Spleen (tissue), 11 donors: Measurements from ENCODE around the gene ALG14. TPM values are rescaled to one million over a fixed set of nuclear protein-coding genes. Genes with fewer than 3 reads are reported as not detected.

Source experiments
- DNase-seq: peaks from one replicate; pipeline ENCODE4 v3.0.0-alpha.2; 2020
- H3K27ac ChIP-seq, 8 donors: fragments of 200-600 bp; sonication (generic) in 7 of 8; 1 replicate in 4 of 8; 2 replicates in 4 of 8; pipeline versions ENCODE4 v1.5.0 to v1.8.0; 2016 to 2021; ENCODE audit warnings: inconsistent platforms in 4 of 8, mild to moderate bottlenecking in 4 of 8, moderate library complexity in 1 of 8
- H3K27me3 ChIP-seq, 7 donors: fragments of 200-600 bp; sonication (generic) in 6 of 7; replicated peaks in 1 of 7; 1 replicate in 4 of 7; 2 replicates in 3 of 7; pipeline versions ENCODE4 v1.5.0 to v1.8.0; 2016 to 2021; ENCODE audit warnings: inconsistent platforms in 3 of 7, mild to moderate bottlenecking in 1 of 7
- H3K36me3 ChIP-seq, 6 donors: fragments of 200-600 bp; sonication (generic) in 5 of 6; 1 replicate in 4 of 6; 2 replicates in 2 of 6; pipeline versions ENCODE4 v1.5.0 to v1.8.0; 2016 to 2021; ENCODE audit warnings: inconsistent platforms in 2 of 6
- H3K4me1 ChIP-seq, 6 donors: fragments of 200-600 bp; sonication (generic) in 5 of 6; 1 replicate in 3 of 6; 2 replicates in 3 of 6; pipeline versions ENCODE4 v1.5.0 to v1.8.0; 2016 to 2021; ENCODE audit warnings: inconsistent platforms in 3 of 6
- H3K4me3 ChIP-seq, 8 donors: fragments of 200-600 bp; sonication (generic) in 7 of 8; 1 replicate in 4 of 8; 2 replicates in 4 of 8; pipeline versions ENCODE4 v1.5.0 to v1.8.0; 2016 to 2021; ENCODE audit warnings: inconsistent platforms in 4 of 8, mild to moderate bottlenecking in 4 of 8, moderate library complexity in 2 of 8
- H3K9me3 ChIP-seq, 8 donors: fragments of 200-600 bp; sonication (generic) in 7 of 8; 1 replicate in 4 of 8; 2 replicates in 4 of 8; pipeline versions ENCODE4 v1.5.0 to v1.8.0; 2016 to 2021; ENCODE audit warnings: inconsistent platforms in 4 of 8
- POLR2A ChIP-seq, 3 donors: fragments of 450-650 bp; IDR thresholded peaks; one replicate each; pipeline ENCODE4 v1.5.1; 2017; ENCODE audit warnings: antibody characterized with exemption in 3 of 3, mild to moderate bottlenecking in 1 of 3
- POLR2AphosphoS5 ChIP-seq, 3 donors: sonication (generic); formaldehyde crosslinking; IDR thresholded peaks; one replicate each; pipeline ENCODE4 v1.5.1; 2017; ENCODE audit warnings: antibody characterized with exemption in 3 of 3
- WGBS, 5 donors: extraction: QIAGEN DNeasy Blood & Tissue Kit in 3 of 5; methylation state at CpG; one replicate each; pipeline versions ENCODE4 v1.1.5 to v1.1.7; 2013 to 2018; 5-methylcytosine and 5-hydroxymethylcytosine counted together
- intact Hi-C: fragments of 100-400 bp; cut with DNase I; formaldehyde crosslinking; loops from one replicate; pipeline ENCODE4 v1.15.0; 2023; ENCODE audit warnings: low total_unique reads
- polyA plus RNA-seq, 3 donors: library from polyadenylated mRNA; stranded (reverse); fragments of 200-250 nt; gene quantifications; one replicate each; pipeline ENCODE4 v1.2.1, GENCODE V29; 2013
- total RNA-seq, 7 donors: library from RNA; depleted of rRNA in 3 of 7; stranded (reverse); fragments of >200 nt in 3 of 7; fragmentation: NEBNext Ultra II Directional in 4 of 7; extraction: Animal tissue kit (Norgen Biotek cat#: 25700) in 4 of 7; gene quantifications; one replicate each; pipeline versions ENCODE4 v1.1.0 to v1.2.1, GENCODE V29; 2016 to 2021
- TF ChIP-seq, protein P1 (sequence below), 11 experiments: fragments of 200-600 bp in 7 of 11; fragments of 450-650 bp in 4 of 11; sonication (generic) in 4 of 11; IDR thresholded peaks in 8 of 11; conservative IDR thresholded peaks in 3 of 11; 1 replicate in 7 of 11; 2 replicates in 4 of 11; pipeline versions ENCODE4 v1.4.0 to v1.8.0; 2016 to 2021; ENCODE audit warnings: antibody characterized with exemption in 11 of 11, inconsistent platforms in 4 of 11, mild to moderate bottlenecking in 1 of 11
- donor health status: healthy with polysubstance abuse.
- donor health status: DM: no; HTN: no; CAD: no; lungs with moderate emphysema.
- donor health status: DM: no; HTN: no; CAD: no.
- donor health status: Bipolar disorder and iron deficiency.
- donor health status: healthy.
- donor health status: DM: no; HTN: no; CAD: no.
- donor health status: DM: yes; HTN: yes; CAD: no.

ALG14 gene
- total and polyA plus RNA-seq, 10 donors = 0.78 to 6.0 (median 1.2) TPM

DNA sequence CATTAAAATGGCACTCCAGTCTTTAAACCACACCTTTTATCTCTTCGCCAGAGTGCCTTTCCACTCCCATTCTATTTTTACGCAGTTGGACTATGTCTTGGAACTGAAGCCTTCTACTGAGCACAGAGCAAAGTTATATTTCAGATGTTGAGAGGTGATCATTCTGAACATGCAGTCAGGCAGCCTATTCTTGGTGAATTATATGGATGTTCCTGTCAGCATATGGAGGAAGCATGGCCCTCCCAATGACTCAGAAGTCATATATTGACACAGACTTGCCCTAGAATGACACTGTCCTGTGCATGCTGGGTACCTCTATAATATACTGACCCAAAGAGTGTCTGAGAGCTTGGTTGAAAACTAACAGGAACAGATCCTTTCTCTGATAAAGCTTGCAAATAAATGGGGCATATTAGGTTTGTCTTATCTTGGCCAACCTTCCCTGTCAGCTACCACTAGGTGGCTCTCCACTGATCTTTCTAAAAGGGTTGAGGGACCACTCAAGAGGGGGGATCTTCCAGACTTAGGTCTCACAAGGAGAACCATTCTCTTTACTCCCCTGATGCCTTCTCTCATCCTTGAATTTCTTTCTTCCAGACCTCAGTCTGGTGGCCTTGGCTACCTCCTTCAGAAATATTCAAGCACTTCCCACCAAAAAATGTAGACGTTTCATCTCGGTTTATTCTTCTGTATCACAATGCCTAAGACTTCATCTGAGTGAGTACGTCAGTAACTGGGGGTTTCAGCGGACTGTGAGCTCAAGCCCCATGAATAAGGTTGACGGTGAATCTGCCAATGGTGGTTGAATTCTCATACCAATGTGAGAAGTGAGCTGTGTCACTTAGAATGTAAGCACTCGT lies 11.8 kb upstream of the ALG14 start:
- no peak for DNase-seq
- Histone ChIP-seq H3K9me3 (peaks cover 0 to 2% (median 0%) of the 10 kb centered on the region in 8 donors), H3K27ac (no peak overlapping the region), H3K36me3 (no peaks in the 10 kb centered on the region), H3K4me1 (no peaks in the 10 kb centered on the region), H3K27me3 (peaks cover 0 to 3% (median 0%) of the 10 kb centered on the region in 7 donors), H3K4me3 (no peak overlapping the region)
- intact Hi-C loops = loop anchor here (10.0 kb wide), 1 partner anchor 150 kb away; the partner anchor contains the start of gene RWDD3
- WGBS, 5 donors = 61 to 77% (median 74%) methylated on average over 8 of the region's 8 CpGs
- TF ChIP-seq POLR2A (IDR thresholded peaks at IDR 0.05) (no peak), POLR2AphosphoS5 (IDR thresholded peaks at IDR 0.05) (no peak)
- TF ChIP-seq, protein P1, sequence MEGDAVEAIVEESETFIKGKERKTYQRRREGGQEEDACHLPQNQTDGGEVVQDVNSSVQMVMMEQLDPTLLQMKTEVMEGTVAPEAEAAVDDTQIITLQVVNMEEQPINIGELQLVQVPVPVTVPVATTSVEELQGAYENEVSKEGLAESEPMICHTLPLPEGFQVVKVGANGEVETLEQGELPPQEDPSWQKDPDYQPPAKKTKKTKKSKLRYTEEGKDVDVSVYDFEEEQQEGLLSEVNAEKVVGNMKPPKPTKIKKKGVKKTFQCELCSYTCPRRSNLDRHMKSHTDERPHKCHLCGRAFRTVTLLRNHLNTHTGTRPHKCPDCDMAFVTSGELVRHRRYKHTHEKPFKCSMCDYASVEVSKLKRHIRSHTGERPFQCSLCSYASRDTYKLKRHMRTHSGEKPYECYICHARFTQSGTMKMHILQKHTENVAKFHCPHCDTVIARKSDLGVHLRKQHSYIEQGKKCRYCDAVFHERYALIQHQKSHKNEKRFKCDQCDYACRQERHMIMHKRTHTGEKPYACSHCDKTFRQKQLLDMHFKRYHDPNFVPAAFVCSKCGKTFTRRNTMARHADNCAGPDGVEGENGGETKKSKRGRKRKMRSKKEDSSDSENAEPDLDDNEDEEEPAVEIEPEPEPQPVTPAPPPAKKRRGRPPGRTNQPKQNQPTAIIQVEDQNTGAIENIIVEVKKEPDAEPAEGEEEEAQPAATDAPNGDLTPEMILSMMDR (IDR thresholded peaks at IDR 0.05 in 8 of 11, conservative IDR thresholded peaks at IDR 0.05 in 3 of 11) = peak in 9 of 11 experiments; percentile 33 to 73 (median 62)

- no peaks in the 10 kb centered on the region for H3K9me3 ChIP-seq
- H3K27me3 ChIP-seq = peaks cover 0 to 12% (median 0%) of the 10 kb centered on the region in 7 donors
- H3K36me3 ChIP-seq = no peaks in the 10 kb centered on the region
- H3K27ac ChIP-seq = no peak overlapping the region
- no peak overlapping the region for H3K4me3 ChIP-seq
- no peak for DNase-seq
- 81 to 93% (median 82%) methylated on average over 1 of the region's 1 CpG for WGBS, 5 donors
- intact Hi-C loops = loop anchor here (10.0 kb wide), 1 partner anchor 154 kb away; the partner anchor contains the start of gene RWDD3
- no peaks in the 10 kb centered on the region for H3K4me1 ChIP-seq
- TF ChIP-seq, protein P1 (IDR thresholded peaks at IDR 0.05 in 8 of 11, conservative IDR thresholded peaks at IDR 0.05 in 3 of 11) = no peak
- no peak for TF ChIP-seq POLR2A (IDR thresholded peaks at IDR 0.05)
- TF ChIP-seq POLR2AphosphoS5 (IDR thresholded peaks at IDR 0.05) = no peak
Measured at GRCh38 chr1:95080879-95081278, 8.1 kb upstream of the ALG14 start.

DNA sequence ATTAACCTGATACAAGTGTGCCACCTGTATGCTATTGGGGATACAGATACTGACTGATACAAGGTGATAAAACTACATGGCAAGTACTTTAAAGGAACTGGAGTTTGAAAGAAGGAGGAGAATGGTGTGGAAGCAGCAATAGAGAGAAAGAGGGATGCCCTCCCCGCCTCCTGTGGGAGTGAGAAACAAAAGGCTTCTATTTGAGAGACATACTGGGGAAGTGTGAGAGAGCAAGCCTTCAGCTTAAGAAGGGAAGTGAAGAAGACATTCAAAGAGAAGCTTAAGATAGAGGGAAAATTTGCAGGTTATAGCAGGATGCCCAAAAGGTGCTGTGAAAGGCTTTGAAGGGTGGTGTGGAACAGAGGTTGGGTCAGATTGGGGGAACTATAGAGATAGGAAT lies 7.7 kb upstream of the ALG14 start:
- Histone ChIP-seq H3K27ac (no peak overlapping the region), H3K4me3 (no peak overlapping the region), H3K9me3 (no peaks in the 10 kb centered on the region), H3K27me3 (peaks cover 0 to 12% (median 0%) of the 10 kb centered on the region in 7 donors), H3K36me3 (no peaks in the 10 kb centered on the region), H3K4me1 (no peaks in the 10 kb centered on the region)
- DNase-seq = no peak
- TF ChIP-seq, protein P1 (IDR thresholded peaks at IDR 0.05 in 8 of 11, conservative IDR thresholded peaks at IDR 0.05 in 3 of 11) = no peak
- TF ChIP-seq POLR2AphosphoS5 (IDR thresholded peaks at IDR 0.05) (no peak), POLR2A (IDR thresholded peaks at IDR 0.05) (no peak)
- intact Hi-C loops = loop anchor here (10.0 kb wide), 1 partner anchor 154 kb away; the partner anchor contains the start of gene RWDD3
- 75 to 87% (median 82%) methylated on average over 1 of the region's 1 CpG for WGBS, 5 donors

- no peaks in the 10 kb centered on the region for H3K9me3 ChIP-seq
- no peak for DNase-seq
- H3K4me3 ChIP-seq = no peak overlapping the region
- H3K27me3 ChIP-seq = peaks cover 0 to 12% (median 0%) of the 10 kb centered on the region in 7 donors
- peaks cover 0 to 2% (median 0%) of the 10 kb centered on the region in 6 donors for H3K36me3 ChIP-seq
- H3K4me1 ChIP-seq = peaks cover 5 to 20% (median 15%) of the 10 kb centered on the region in 6 donors
- intact Hi-C loops = no loop called here
- TF ChIP-seq POLR2A (IDR thresholded peaks at IDR 0.05) (no peak), POLR2AphosphoS5 (IDR thresholded peaks at IDR 0.05) (no peak)
- TF ChIP-seq, protein P1 (IDR thresholded peaks at IDR 0.05 in 8 of 11, conservative IDR thresholded peaks at IDR 0.05 in 3 of 11) = no peak
- H3K27ac ChIP-seq = no peak overlapping the region
Measured at GRCh38 chr1:95076034-95076433, 3.3 kb upstream of the ALG14 start.
